ENCODE data around the gene TAS1R3.
A peak's percentile ranks its signal among the peaks of the same experiment; 100 is the strongest.

TAS1R3 gene

DNA sequence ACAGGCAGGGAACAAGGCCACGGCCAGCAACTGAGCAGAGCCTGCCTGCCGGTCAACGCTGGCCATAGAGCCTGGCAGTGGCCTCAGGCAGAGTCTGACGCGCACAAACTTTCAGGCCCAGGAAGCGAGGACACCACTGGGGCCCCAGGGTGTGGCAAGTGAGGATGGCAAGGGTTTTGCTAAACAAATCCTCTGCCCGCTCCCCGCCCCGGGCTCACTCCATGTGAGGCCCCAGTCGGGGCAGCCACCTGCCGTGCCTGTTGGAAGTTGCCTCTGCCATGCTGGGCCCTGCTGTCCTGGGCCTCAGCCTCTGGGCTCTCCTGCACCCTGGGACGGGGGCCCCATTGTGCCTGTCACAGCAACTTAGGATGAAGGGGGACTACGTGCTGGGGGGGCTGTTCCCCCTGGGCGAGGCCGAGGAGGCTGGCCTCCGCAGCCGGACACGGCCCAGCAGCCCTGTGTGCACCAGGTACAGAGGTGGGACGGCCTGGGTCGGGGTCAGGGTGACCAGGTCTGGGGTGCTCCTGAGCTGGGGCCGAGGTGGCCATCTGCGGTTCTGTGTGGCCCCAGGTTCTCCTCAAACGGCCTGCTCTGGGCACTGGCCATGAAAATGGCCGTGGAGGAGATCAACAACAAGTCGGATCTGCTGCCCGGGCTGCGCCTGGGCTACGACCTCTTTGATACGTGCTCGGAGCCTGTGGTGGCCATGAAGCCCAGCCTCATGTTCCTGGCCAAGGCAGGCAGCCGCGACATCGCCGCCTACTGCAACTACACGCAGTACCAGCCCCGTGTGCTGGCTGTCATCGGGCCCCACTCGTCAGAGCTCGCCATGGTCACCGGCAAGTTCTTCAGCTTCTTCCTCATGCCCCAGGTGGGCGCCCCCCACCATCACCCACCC lies at the start of gene TAS1R3:
TAS1R3 (plus strand) TSS at position 213 of the 898 bp plus-strand sequence; CDS start at position 279, 66 bp downstream.
- DNase-seq (ENCODE audit: low spot score): no peak

DNA sequence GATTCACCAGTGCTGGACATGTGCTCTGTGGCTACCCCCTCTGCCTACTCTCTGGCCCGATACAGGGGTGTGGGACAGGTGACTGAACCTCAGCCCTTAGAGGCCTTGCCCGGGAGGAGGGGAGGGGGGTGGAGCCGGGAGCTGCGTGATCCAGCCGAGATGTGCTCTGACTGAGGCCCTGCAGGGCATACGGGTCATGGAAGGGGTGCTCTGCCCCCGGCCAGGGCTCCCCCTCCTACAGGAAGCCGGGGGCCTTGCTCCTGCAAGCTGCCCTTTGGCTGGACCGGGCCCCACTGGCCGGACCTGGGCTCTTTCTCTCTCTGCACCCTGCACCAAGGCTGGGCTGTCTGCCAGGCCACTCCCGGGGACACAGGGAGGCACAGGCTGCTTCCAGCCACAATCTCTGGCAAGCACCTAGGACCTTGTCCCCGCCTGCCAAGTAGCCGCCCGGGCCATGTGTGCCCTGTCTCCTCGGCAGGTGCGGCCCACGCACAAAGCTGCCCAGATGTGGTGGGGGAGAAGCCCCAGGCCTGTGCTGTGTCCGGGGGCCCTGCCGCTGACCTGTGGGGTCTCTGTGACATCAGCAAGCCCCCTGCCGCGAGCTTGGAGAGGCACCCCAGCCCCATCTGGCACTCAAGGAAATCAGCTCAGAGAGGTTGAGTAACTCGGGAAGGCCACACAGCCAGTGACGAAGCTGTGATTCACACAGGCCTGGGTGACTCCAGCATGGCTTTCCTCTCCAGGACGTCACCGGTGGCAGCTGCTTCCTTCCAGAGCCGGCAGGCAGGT lies 49.4 kb upstream of the TAS1R3 start:
- DNase-seq (ENCODE audit: low spot score): peak; percentile 57

- DNase-seq (ENCODE audit: low spot score): no peak
Observed at GRCh38 chr1:1282998-1283397, 48.1 kb upstream of the TAS1R3 start.

- DNase-seq (ENCODE audit: low spot score): peak; percentile 44
Observed at GRCh38 chr1:1283821-1284220, 47.3 kb upstream of the TAS1R3 start.

- no peak for DNase-seq (ENCODE audit: low spot score)
Observed at GRCh38 chr1:1284221-1285101, 46.6 kb upstream of the TAS1R3 start.

- no peak for DNase-seq (ENCODE audit: low spot score)
Observed at GRCh38 chr1:1285102-1285571, 45.9 kb upstream of the TAS1R3 start.

DNA sequence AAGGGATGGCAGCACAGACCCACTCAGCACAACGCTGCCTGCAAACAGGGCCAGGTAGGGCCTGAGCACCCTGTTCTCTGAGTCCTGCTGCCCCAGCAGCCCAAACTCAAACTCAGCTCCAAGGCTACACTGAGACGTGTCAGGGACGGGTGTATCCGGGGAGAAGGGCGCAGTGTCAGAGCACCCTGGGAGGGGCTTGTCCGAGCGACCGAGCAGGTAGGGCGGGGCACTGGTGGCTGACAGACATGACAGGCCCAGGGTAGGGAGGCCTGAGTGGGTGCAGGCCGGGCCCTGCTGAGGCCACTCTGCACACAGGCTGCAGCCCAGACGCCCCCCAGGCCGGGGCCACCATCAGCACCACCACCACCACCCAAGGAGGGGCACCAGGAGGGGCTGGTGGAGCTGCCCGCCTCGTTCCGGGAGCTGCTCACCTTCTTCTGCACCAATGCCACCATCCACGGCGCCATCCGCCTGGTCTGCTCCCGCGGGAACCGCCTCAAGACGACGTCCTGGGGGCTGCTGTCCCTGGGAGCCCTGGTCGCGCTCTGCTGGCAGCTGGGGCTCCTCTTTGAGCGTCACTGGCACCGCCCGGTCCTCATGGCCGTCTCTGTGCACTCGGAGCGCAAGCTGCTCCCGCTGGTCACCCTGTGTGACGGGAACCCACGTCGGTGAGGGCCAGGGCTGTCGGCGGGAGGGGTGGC lies 45.3 kb upstream of the TAS1R3 start:
- no peak for DNase-seq (ENCODE audit: low spot score)

GRCh38 chr1:1286313-1287261 lies 44.5 kb upstream of the TAS1R3 start:
- DNase-seq (ENCODE audit: low spot score): no peak

GRCh38 chr1:1287288-1288110 lies 43.6 kb upstream of the TAS1R3 start:
- no peak for DNase-seq (ENCODE audit: low spot score)

DNA sequence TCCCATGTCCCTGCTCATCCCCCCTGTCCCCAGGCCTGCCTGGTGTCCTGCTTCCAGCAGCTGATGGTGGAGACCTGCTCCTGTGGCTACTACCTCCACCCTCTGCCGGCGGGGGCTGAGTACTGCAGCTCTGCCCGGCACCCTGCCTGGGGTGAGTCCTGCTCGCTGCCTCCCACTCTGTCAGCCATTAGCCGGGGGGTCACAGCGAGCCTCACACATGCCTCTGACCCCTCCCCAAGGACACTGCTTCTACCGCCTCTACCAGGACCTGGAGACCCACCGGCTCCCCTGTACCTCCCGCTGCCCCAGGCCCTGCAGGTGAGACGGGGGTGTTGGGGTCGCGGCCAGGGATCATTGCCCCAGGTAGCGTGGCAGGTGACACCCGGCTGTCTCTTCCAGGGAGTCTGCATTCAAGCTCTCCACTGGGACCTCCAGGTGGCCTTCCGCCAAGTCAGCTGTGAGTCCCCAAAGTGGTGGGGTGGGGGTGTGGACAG lies 40.8 kb upstream of the TAS1R3 start:
- peak; percentile 87 for DNase-seq (ENCODE audit: low spot score)

GRCh38 chr1:1291023-1291528 lies 40.0 kb upstream of the TAS1R3 start:
- no peak for DNase-seq (ENCODE audit: low spot score)

DNA sequence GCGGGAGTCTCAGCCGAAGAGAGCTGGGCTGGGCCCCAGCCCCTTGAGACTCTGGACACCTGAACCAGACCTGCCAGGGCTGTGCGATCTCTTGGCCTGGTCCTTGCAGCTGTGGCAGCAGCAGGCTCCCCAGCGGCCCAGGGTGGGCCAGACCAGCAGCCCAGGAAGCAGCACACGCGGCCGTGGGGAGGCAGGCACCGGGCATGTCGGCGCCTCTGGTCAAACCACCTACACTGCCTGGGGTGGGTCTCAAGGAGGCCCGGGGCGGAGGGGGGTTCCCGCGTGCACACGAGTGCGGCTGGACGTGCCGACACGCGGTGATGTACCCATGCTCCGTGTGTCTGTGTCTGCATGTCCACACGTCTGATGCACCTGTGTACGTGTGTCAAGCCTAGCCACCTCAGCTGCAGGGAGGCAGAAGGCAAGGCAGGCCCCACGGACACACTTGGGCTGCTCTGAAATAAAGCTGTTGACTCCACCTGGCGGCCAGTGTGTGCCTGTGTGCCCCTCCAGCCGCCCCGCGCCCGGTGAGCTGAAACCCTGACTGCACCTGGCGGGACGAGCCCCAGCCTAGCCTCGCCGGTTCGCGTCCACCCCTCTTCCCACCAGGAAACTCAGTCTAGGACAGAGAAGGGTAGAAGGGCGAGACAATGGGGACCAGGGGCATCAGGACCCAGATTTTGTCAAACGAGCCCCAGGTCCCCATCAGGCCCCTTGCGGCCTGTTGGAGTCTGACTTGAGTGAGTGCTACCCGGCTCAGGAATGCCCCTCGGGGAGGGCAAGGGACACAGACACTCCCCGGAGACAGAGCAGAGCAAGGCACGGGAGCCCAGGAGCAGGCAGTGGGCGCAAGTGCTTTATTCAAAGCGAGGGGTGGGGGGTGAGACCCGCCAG lies 39.3 kb upstream of the TAS1R3 start:
- DNase-seq (ENCODE audit: low spot score): peak; percentile 68

DNA sequence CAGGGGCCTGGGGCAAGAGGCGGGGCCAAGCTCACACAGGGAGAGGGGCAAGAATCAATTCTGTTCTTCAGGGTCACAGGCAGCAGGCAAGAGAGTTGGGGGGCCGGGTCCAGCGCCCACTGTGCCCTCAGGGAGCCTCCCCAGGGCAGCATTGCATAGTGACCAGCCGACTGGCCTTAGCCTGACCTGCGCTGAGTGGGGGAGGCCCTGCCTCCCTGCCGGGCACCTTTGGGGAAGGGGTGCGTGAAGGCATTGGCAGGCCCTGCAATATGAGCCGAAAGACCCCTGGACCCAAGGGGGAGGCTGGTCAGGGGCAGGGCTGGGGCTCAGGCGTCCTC lies 38.7 kb upstream of the TAS1R3 start:
- no peak for DNase-seq (ENCODE audit: low spot score)

DNA sequence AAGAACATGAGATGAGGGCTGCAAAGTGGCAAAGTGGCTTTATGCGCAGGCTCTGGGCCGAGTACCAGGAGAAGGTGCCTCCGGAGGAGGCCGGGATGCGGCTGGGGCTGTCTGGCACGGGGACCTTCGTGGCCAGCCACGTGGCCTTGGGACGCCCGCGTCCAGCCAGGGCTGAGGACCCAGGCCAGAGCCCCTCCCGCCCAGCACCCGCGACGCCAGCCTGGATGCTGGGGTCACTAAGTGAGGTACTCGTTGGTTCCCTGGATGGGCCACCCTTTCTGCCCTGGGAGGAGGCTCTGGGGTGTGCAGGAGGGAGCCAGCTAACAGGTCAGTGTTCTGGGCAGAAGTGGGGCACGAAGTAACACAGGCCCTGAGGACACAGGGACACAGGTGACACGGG lies 38.2 kb upstream of the TAS1R3 start:
- no peak for DNase-seq (ENCODE audit: low spot score)

DNA sequence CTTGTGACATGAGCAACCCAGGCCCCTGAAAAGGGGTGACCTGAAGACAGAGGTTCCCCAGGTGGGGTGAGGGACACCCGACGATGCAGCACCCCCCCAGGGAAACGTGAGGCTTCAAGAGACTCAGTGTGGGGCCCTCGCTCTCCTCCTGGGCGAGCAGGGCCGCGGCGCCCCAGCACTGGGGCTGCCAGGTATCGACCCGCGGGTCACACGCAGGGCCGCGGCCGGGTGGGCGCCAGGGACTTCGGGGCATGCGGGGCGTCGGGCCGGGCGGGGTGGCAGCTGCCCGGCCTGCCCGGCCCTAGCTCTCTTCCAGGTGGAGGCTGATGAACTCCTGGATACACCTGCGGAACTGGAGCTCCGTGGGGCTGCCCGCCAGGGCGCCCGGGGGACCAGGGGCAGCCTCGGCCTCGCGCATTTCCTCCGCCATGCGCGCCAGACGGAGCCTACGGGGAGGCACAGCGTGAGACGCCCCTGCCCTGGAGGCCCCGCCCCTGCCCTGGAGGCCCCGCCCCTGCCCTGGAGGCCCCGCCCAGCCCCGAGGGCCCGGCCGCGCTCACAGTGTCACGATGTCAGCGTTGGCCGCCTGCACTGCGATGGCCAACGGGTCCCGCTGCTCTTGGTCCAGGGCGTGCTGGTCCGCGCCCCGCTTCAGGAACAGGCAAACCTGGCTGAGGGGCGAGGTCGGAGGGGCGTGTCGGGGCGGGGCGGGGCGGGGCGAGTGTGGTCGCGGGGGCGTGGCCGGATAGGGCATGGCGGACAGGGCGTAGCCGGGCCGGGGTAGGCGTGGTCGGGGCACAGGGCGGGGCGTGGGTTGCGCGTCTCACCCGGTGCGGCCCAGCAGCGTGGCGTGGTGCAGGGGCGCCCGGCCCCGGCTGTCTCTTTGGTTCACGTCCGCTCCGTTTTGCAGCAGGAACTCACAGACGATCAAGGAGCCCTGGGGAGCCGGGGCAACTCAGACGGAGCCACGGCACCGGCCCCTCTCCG lies 37.5 kb upstream of the TAS1R3 start:
- no peak for DNase-seq (ENCODE audit: low spot score)

- no peak for DNase-seq (ENCODE audit: low spot score)
Observed at GRCh38 chr1:1294250-1294890, 36.7 kb upstream of the TAS1R3 start.

All from GM03348 (cell line).